ENCODE results near the gene CFAP97D2. TPM values are rescaled to one million over a fixed set of nuclear protein-coding genes. Genes with fewer than 3 reads are reported as not detected.

The CFAP97D2 gene
- polyA plus RNA-seq, 1 of the 3 experiments (the other 2 are of a cell fraction): not detected

DNA sequence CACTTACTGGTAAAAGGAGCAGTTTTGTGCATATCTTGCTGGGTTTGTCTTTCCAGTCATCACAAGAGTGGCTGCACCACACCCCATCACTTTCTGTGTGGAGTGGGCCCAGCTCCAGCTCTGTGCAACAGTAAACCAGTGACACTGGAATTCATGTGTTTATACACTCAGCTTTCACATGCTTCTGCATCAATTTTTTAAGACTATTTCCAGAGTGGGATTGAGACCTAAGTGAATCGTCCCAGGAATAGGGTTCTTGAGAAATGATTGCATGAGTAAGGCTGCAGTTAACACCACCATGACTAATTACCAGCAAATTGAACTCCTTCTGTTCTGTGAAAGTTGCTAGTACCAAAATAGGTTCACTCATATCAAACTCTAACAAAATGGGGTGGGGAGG is 5.3 kb upstream of the CFAP97D2 start:
- peaks cover 5% of the 10 kb centered on the region; the same call in 1 of the 2 replicates for H3K27me3 ChIP-seq (ENCODE audit: insufficient read depth)
- H2AFZ ChIP-seq (ENCODE audit: low read depth): no peak overlapping the region
- H3K4me2 ChIP-seq: no peak overlapping the region
- no peaks in the 10 kb centered on the region for H3K9me2 ChIP-seq
- 13% methylated on average over 1 of the region's 1 CpG for WGBS (ENCODE audit: low lambda C conversion rate)
- no peak overlapping the region for H3K9ac ChIP-seq
- no peak for DNase-seq
- H3K79me2 ChIP-seq (ENCODE audit: insufficient read depth): no peaks in the 10 kb centered on the region
- TF ChIP-seq FOXJ3 (CRISPR knock-in tag; IDR thresholded peaks at IDR 0.05) (no peak), POLR2AphosphoS5 (IDR thresholded peaks at IDR 0.05; ENCODE audit: low read depth, low read length) (no peak), SMC3 (IDR thresholded peaks at IDR 0.05; ENCODE audit: low read depth, low read length) (no peak), YY1 (IDR thresholded peaks at IDR 0.05; ENCODE audit: low read depth) (no peak)
- TF ChIP-seq, protein P1, sequence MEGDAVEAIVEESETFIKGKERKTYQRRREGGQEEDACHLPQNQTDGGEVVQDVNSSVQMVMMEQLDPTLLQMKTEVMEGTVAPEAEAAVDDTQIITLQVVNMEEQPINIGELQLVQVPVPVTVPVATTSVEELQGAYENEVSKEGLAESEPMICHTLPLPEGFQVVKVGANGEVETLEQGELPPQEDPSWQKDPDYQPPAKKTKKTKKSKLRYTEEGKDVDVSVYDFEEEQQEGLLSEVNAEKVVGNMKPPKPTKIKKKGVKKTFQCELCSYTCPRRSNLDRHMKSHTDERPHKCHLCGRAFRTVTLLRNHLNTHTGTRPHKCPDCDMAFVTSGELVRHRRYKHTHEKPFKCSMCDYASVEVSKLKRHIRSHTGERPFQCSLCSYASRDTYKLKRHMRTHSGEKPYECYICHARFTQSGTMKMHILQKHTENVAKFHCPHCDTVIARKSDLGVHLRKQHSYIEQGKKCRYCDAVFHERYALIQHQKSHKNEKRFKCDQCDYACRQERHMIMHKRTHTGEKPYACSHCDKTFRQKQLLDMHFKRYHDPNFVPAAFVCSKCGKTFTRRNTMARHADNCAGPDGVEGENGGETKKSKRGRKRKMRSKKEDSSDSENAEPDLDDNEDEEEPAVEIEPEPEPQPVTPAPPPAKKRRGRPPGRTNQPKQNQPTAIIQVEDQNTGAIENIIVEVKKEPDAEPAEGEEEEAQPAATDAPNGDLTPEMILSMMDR (IDR thresholded peaks at IDR 0.05): no peak
- TF ChIP-seq, protein P2, sequence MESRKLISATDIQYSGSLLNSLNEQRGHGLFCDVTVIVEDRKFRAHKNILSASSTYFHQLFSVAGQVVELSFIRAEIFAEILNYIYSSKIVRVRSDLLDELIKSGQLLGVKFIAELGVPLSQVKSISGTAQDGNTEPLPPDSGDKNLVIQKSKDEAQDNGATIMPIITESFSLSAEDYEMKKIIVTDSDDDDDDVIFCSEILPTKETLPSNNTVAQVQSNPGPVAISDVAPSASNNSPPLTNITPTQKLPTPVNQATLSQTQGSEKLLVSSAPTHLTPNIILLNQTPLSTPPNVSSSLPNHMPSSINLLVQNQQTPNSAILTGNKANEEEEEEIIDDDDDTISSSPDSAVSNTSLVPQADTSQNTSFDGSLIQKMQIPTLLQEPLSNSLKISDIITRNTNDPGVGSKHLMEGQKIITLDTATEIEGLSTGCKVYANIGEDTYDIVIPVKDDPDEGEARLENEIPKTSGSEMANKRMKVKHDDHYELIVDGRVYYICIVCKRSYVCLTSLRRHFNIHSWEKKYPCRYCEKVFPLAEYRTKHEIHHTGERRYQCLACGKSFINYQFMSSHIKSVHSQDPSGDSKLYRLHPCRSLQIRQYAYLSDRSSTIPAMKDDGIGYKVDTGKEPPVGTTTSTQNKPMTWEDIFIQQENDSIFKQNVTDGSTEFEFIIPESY (IDR thresholded peaks at IDR 0.05; ENCODE audit: borderline replicate concordance, low read depth): no peak
- no peak overlapping the region for H3K27ac ChIP-seq (ENCODE audit: low read depth in 2 of 2, low read length in 1 of 2)
- H3K36me3 ChIP-seq (replicated peaks in 1 of 2; ENCODE audit: control insufficient read depth in 1 of 2, insufficient read depth in 2 of 2, low read length in 1 of 2): no peaks in the 10 kb centered on the region
- H3F3A ChIP-seq (replicated peaks; ENCODE audit: insufficient read depth): no peaks in the 10 kb centered on the region
- CTCF ChIA-PET: no interaction called here
- no peak overlapping the region for H3K4me3 ChIP-seq (ENCODE audit: low read depth in 2 of 2, low read length in 1 of 2)
- no peaks in the 10 kb centered on the region for H3K9me3 ChIP-seq
- POLR2A ChIA-PET: no interaction called here
- no peaks in the 10 kb centered on the region; a peak in 1 of 4 replicates for H3K4me1 ChIP-seq (ENCODE audit: control insufficient read depth in 1 of 2, insufficient read depth in 2 of 2, low read depth in 1 of 2, low read length in 1 of 2)
- H4K20me1 ChIP-seq (ENCODE audit: insufficient read depth): no peaks in the 10 kb centered on the region

- Histone ChIP-seq H3K27me3 (ENCODE audit: insufficient read depth) (peaks cover 5% of the 10 kb centered on the region; the same call in 1 of the 2 replicates), H3K36me3 (replicated peaks in 1 of 2; ENCODE audit: control insufficient read depth in 1 of 2, insufficient read depth in 2 of 2, low read length in 1 of 2) (no peaks in the 10 kb centered on the region), H3K27ac (ENCODE audit: low read depth in 2 of 2, low read length in 1 of 2) (no peak overlapping the region), H2AFZ (ENCODE audit: low read depth) (no peak overlapping the region), H3K9me2 (no peaks in the 10 kb centered on the region), H3K4me2 (no peak overlapping the region), H3K79me2 (ENCODE audit: insufficient read depth) (no peaks in the 10 kb centered on the region), H3K4me3 (ENCODE audit: low read depth in 2 of 2, low read length in 1 of 2) (no peak overlapping the region), H3K9ac (no peak overlapping the region), H3F3A (replicated peaks; ENCODE audit: insufficient read depth) (no peaks in the 10 kb centered on the region), H3K4me1 (ENCODE audit: control insufficient read depth in 1 of 2, insufficient read depth in 2 of 2, low read depth in 1 of 2, low read length in 1 of 2) (no peaks in the 10 kb centered on the region; a peak in 1 of 4 replicates), H4K20me1 (ENCODE audit: insufficient read depth) (no peaks in the 10 kb centered on the region), H3K9me3 (no peaks in the 10 kb centered on the region)
- WGBS (ENCODE audit: low lambda C conversion rate): 55% methylated on average over 3 of the region's 3 CpGs
- no peak for DNase-seq
- TF ChIP-seq GABPA (IDR thresholded peaks at IDR 0.05; ENCODE audit: low read depth) (no peak), SMC3 (IDR thresholded peaks at IDR 0.05; ENCODE audit: low read depth, low read length) (no peak), REST (IDR thresholded peaks at IDR 0.05; ENCODE audit: low read depth, low read length) (no peak), EP300 (IDR thresholded peaks at IDR 0.05; ENCODE audit: borderline replicate concordance in 1 of 2, low read depth in 1 of 2, low read length in 1 of 2) (no peak), TCF12 (IDR thresholded peaks at IDR 0.05) (no peak), NRF1 (IDR thresholded peaks at IDR 0.05; ENCODE audit: low read depth, low read length) (no peak), RXRA (IDR thresholded peaks at IDR 0.05; ENCODE audit: borderline replicate concordance, low read depth) (no peak), SIN3A (IDR thresholded peaks at IDR 0.05; ENCODE audit: borderline replicate concordance, low read depth, low read length) (no peak), CHD2 (IDR thresholded peaks at IDR 0.05; ENCODE audit: low read length, partially characterized antibody) (no peak), TAF1 (IDR thresholded peaks at IDR 0.05; ENCODE audit: borderline replicate concordance, low read depth, low read length) (no peak)
- TF ChIP-seq, protein P3, sequence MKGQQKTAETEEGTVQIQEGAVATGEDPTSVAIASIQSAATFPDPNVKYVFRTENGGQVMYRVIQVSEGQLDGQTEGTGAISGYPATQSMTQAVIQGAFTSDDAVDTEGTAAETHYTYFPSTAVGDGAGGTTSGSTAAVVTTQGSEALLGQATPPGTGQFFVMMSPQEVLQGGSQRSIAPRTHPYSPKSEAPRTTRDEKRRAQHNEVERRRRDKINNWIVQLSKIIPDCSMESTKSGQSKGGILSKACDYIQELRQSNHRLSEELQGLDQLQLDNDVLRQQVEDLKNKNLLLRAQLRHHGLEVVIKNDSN (IDR thresholded peaks at IDR 0.05; ENCODE audit: borderline replicate concordance, low read depth): no peak
- TF ChIP-seq, protein P4, sequence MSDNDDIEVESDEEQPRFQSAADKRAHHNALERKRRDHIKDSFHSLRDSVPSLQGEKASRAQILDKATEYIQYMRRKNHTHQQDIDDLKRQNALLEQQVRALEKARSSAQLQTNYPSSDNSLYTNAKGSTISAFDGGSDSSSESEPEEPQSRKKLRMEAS (IDR thresholded peaks at IDR 0.05; ENCODE audit: low read depth): no peak
- ChIA-PET CTCF (no interaction called here), POLR2A (no interaction called here)
Observed at GRCh38 chr13:114174529-114174961, 4.5 kb upstream of the CFAP97D2 start.
